Measurements from ENCODE around the gene ASB17. TPM values are rescaled to one million over a fixed set of nuclear protein-coding genes. Genes with fewer than 3 reads are reported as not detected.

The ASB17 gene
- total RNA-seq, 2 donors from 2014 or later: not detected

DNA sequence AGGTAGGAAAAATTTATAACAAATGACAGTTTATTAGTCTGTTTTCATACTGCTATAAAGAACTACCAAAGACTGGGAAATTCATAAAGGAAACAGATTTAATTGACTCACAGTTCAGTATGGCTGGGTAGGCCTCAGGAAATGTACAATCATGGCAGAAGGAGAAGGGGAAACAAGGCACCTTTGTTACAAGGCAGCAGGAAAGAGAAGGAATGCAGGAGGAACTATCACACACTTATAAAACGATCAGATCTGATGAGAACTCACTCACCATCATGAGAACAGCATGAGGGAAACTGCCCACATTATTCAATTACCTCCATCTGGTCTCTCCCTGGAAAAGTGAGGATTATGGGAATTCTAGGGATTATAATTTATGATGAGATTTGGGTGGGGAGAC lies 61.3 kb downstream of the ASB17 start:
- DNase-seq (no peak), ATAC-seq (no peak)
- no peaks in the 10 kb centered on the region for H3K36me3 ChIP-seq (replicated peaks in 1 of 2; ENCODE audit: insufficient read depth in 1 of 2, low read depth in 2 of 2)
- intact Hi-C loops (cut with DNase I): no loop called here
- no peak for TF ChIP-seq POLR2A (IDR thresholded peaks at IDR 0.05)
- TF ChIP-seq, protein P1, sequence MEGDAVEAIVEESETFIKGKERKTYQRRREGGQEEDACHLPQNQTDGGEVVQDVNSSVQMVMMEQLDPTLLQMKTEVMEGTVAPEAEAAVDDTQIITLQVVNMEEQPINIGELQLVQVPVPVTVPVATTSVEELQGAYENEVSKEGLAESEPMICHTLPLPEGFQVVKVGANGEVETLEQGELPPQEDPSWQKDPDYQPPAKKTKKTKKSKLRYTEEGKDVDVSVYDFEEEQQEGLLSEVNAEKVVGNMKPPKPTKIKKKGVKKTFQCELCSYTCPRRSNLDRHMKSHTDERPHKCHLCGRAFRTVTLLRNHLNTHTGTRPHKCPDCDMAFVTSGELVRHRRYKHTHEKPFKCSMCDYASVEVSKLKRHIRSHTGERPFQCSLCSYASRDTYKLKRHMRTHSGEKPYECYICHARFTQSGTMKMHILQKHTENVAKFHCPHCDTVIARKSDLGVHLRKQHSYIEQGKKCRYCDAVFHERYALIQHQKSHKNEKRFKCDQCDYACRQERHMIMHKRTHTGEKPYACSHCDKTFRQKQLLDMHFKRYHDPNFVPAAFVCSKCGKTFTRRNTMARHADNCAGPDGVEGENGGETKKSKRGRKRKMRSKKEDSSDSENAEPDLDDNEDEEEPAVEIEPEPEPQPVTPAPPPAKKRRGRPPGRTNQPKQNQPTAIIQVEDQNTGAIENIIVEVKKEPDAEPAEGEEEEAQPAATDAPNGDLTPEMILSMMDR (IDR thresholded peaks at IDR 0.05): no peak
- H3K27ac ChIP-seq: no peak overlapping the region
- H3K27me3 ChIP-seq: no peaks in the 10 kb centered on the region
- H3K4me1 ChIP-seq: no peaks in the 10 kb centered on the region
- WGBS, 2 donors: 33 to 37% methylated on average over 1 of the region's 1 CpG
- H3K4me3 ChIP-seq: no peak overlapping the region
- H3K9me3 ChIP-seq: no peaks in the 10 kb centered on the region

Other genes with a start within 250 kb of the ASB17 start
- 10 to 100 TPM; 38.1 to 38.2 TPM for gene ACADM, start 207.7 kb downstream of the ASB17 start, total RNA-seq
- 10 to 100 TPM; 50.6 to 53.7 TPM for gene RABGGTB, start 146.1 kb downstream of the ASB17 start, total RNA-seq
- not detected for gene MSH4, start 135.5 kb downstream of the ASB17 start, total RNA-seq
- gene ST6GALNAC3, start 142.3 kb upstream of the ASB17 start, total RNA-seq: 1 to 10 TPM; 1.3 to 2.3 TPM

Measured in body of pancreas (tissue), 4 donors.